K562 treated with DMSO at 1 percent for 4 hours (cell line): ENCODE measurements around the gene SUPT20HL1. TPM values are rescaled to one million over a fixed set of nuclear protein-coding genes. Genes with fewer than 3 reads are reported as not detected.

Experiments used
- total RNA-seq: library from RNA; unstranded; fragments of 300-600 nt; gene quantifications from 2 replicates; pipeline ENCODE4 v1.2.3, GENCODE V29; 2022; ENCODE audit not compliant: insufficient read depth

Gene SUPT20HL1
- total RNA-seq, result not detected in 2 replicates

DNA sequence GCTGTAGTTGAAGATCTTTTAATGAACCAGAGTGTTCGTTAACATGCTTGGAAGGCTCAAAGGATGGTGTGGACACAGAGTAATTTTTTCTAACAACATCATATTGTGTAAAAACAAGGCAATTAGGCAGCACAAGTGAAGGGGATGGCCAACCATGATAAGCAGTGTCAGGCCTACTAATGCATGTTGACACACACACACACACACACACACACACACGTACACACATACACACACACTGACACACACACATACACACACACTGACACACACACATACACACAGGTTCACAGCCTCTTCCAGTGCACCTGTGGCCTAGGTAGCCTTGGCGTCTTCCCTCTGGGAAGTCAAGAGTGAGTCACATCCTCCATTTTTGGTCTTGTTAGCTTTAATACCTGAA lies at the start of gene SUPT20HL1:
Gene SUPT20HL1 (plus strand): TSS at position 368 of the 400 bp plus-strand sequence. CDS start 2,122 bp downstream, outside the sequence.

DNA sequence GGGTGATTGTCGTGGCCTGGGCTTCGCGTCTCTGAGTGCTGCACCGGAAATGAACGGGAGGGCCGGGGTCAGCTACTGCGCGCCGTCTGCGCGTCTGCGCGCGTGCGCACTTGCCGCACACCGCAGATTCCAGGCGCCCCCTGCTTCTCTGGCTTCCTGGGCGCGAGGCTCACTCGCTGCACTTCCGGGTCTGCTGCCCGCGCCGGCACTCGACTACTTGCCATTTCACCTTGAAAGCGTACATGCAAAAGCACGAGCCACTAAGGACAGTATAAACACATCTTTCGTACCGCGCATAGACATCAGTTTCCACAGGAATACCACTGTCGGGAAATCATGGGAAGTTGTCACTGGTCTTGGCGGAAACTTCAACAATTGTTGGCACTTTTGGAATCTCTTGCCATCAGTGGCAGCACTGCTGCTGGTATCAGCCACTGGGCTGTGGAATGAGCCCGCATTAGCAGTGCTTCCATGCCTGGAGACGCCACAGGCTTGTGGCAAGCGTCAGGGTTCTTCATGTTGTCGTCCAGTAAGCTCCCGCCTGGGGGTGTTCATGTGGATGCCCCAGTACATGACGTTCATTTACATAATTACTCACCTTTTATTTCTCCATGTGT lies 46.3 kb upstream of the SUPT20HL1 start, which contains the start of gene SUPT20HL2:
Gene SUPT20HL2 (minus strand): TSS at position 51 of the 617 bp plus-strand sequence. CDS start 754 bp downstream, outside the sequence.

Other genes starting within 250 kb of the SUPT20HL1 start
- 7.1 and 11.6 TPM in 2 replicates for gene ZFX, start 210.9 kb upstream of the SUPT20HL1 start, total RNA-seq
- not detected in 2 replicates for gene SUPT20HL2, start 46.6 kb upstream of the SUPT20HL1 start, total RNA-seq
- 0.62 and 0.93 TPM in 2 replicates for gene PDK3, start 104.6 kb downstream of the SUPT20HL1 start, total RNA-seq